Left hindlimb (tissue), 1 donor: ENCODE results near the gene RIPPLY1.
"Not testable (repeated sequence)": the region's sequence is repeated elsewhere in the genome, so short reads cannot be mapped to it uniquely, and the experiment has no call there.

Source experiments
- DNase-seq: peaks from one replicate; pipeline ENCODE4 v3.0.0-alpha.2; 2018

The RIPPLY1 gene

GRCh38 chrX:106905064-106905708 is 2.0 kb upstream of the RIPPLY1 start:
- no peak for DNase-seq

GRCh38 chrX:106903856-106904528 is 851 bp upstream of the RIPPLY1 start:
- DNase-seq = no peak

DNA sequence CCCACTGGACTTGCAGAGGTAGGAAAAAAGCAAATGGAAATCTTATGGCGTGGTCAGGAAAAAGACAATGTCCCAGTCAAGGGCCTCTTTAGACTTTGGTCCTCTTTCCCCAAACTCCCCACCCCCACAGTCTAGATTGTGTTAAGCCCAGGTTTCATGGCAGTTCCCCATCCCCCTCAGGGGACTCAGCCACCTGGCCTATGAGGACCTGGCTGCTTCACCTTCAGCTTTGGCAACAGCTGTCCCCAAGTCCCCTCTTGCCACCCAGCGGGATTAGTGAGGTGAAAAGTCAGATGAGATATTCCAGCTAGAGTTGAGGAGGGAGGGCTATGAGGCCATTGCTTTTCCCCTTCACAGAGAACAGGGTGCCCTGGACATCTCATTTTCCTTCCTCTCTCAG is 457 bp downstream of the RIPPLY1 start:
- no peak for DNase-seq

DNA sequence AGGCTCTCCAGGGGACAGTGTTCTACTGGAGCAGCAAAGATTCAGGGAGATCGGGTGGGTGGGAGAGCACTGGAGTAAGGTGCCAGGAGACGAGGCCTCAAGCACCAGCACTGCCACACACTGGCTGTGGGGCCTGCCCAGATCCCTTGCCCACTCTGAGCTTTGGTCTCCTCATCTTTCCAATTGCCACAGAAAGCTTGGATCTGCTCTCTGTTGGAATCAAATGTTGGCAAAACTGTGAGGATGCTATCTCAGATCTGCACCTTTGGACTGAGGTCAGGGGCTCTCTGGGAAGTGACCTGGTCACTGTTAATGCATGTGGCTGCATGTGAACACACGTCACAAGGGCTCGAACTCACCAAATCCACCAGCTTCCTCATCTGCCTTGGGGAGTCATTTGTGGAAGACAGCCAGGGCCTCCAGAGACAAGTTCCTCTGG is 1.3 kb downstream of the RIPPLY1 start:
- no peak for DNase-seq

GRCh38 chrX:106901341-106901740 is 1.8 kb downstream of the RIPPLY1 start:
- no peak for DNase-seq

DNA sequence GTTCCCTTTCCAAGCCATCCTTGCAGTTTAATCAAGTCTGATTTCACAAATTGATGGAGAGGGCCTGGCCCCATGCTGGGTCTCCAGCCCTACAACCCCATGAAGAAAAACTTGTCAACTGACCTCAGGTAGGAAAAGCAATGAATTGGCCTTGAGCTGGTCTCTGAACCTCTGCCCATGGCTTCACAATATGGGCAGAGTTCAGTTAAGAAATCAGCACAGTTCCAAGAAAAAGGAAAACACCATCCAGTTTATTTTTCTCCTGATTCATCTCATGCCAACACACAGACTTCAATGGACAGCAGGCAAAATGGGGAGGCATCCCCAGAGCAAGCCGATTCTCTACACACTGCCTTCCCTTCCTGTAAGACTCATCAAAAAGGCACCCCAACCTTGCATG is 3.3 kb downstream of the RIPPLY1 start:
- no peak for DNase-seq

DNA sequence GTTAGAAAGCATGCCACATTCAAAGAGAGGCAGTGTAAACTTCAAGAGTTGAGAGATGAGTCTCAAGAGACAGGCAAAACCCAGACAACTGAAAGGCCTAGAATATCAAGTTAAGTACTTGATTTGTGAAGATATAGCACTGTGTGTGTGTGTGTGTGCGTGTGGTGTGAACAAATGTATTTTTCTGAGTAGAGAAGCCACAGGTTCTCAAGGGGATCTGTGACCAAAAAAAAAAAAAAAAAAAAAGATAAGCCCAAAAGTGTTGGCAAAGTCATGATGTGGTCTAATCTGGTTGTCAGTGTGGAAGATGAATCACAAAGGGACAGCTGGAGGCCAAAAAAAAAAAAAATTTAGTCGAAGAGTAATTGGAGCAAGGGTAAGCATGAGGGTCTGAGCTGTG is 3.9 kb downstream of the RIPPLY1 start:
- DNase-seq = no peak

GRCh38 chrX:106898462-106898861 is 4.7 kb downstream of the RIPPLY1 start:
- no peak for DNase-seq

- no peak for DNase-seq
Measured at GRCh38 chrX:106897259-106897658, 5.9 kb downstream of the RIPPLY1 start.

- DNase-seq = peak; percentile 36
Measured at GRCh38 chrX:106894978-106895452, 8.1 kb downstream of the RIPPLY1 start.

DNA sequence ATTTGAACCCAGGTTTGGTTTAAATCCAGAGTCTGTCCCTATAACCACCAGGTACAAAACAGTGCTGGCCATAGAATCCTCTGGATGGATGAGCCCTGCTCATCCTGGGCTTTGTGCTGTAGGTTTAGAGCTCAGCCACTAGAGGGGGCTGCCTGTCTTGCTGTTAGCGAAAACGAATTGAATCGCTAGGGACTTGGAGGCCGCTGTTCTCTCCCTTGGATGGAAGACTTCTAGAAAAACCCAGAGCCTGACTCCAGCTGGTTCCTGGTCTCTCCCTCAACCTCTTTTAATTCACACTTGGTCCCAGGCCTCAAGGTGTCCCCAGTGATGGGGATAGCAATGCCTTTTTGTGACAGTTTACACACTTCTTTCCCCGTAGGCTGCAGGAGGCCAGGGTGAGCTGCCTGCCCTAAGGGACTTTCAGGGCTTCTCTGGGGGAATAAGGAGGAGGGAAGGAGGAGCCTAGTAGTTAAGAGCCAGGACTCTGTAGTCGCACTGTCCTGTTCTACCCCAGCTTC is 8.7 kb downstream of the RIPPLY1 start:
- peak; percentile 50 for DNase-seq

DNA sequence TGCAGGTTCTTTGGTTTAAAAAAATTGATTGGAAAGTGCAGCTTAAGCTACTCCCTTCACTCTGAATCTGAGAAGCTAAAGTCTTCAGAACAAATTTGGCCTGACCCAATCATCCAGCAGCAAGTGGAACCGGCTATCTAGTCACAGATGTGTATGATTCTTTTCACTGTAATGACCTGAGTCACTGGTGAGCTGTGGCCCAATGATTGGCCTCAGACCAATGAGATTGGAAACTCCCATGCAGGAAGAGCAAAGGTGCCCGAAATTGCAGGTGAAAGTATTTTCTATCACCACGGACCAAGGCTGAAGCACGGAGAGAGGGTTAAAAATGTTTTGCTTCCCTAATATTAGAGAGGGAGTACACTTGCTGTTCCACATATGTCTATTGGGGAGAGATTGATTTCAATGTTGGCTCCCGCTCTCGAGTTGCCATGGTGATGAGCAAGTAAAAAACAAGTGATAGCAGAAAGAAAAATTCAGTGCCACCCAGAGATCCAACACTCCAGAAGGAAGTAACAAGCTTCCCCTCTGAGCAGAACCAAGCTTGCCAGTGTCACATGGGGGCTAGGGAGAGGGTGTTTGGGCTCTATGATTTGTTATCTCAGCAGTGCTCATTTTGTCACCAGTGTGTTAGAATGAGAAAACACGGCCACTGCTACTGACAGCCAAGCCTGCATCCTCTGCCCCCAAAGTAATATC is 11.2 kb downstream of the RIPPLY1 start:
- no peak for DNase-seq

DNA sequence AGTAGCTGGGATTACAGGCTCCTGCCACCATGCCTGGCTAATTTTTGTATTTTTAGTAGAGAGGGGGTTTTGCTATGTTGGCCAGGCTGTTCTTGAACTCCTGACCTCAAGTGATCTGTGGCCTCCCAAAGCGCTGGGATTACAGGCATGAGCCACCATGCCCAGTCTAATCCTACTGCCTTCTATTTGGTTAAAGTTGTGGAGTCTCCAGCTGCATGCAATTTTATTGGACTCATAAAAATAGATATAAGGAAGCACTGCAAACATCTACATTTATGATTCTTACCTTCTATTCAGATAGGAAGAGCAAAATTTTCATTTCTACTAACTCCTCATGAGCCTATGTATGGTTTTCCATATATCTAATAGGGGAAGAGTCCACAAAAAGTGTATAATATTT is 13.7 kb downstream of the RIPPLY1 start:
- no peak for DNase-seq

DNA sequence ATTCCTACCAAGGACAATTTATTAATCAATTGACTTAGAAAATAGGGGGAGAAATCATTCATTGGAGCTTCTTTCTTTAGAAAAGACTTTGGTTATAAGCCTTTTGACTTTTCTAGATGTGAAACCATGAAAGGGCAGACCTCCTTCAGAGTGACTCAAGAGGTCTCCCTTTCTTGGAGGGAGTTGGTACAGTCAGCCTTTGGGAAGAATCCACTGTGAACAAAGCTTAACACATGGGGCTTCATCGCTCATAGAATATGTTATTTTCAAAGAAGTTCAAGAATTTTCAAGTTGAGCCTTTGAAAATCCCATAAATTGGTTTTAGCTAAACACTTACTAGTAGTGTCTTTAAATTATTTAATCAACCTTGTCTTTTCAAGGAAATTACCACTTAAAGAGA is 28.0 kb downstream of the RIPPLY1 start:
- no peak for DNase-seq

- DNase-seq = no peak
Measured at GRCh38 chrX:106874075-106874474, 29.1 kb downstream of the RIPPLY1 start.

DNA sequence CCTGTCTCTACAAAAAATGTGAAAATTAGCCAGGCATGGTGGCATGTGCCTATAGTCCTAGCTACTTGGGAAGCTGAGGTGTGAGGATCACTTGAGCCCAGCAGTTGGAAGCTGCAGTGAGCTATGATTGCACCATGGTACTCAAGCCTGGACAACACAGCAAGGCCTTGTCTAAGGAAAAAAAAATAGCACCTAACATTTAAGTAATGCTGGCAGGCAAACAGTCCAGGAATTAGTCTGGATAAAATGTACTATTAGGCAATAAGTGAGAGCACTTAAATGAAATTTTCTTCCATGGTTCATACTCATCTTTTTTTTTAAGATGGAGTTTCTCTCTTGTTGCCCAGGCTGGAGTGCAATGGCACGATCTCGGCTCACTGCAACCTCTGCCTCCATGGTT is 30.3 kb downstream of the RIPPLY1 start:
- DNase-seq = not testable (repeated sequence)

DNA sequence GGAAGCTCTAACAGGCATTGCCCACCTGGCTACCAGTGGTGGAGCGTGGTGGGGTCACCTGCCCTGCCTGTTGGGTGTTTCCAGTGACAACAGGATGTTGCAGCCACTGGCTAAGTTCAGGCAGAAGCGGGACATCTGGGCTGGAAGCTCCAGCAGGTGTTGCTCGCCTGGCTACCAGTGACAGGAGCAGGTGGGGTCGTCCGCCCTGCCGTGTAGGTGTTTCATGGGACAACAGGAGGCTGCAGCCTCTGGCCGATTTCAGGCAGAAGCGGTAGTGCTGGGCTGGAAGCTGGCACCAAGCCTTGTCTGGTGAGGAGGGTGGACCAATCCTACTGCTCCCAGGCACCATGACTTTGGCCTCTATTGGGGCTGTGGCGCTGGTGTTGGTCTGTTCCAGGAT is 39.4 kb downstream of the RIPPLY1 start:
- no peak for DNase-seq

GRCh38 chrX:106862972-106863688 is 40.0 kb downstream of the RIPPLY1 start:
- DNase-seq = no peak
